ENCODE results near the gene PCDH9. TPM values are rescaled to one million over a fixed set of nuclear protein-coding genes. Genes with fewer than 3 reads are reported as not detected.

The PCDH9 gene
- total and polyA plus RNA-seq, 10 of the 15 experiments (the other 5 are each of a cell fraction or from before 2014, with no cell fraction given), result 0.02 to 2.3 (median 0.05) TPM; not detected in 1

DNA sequence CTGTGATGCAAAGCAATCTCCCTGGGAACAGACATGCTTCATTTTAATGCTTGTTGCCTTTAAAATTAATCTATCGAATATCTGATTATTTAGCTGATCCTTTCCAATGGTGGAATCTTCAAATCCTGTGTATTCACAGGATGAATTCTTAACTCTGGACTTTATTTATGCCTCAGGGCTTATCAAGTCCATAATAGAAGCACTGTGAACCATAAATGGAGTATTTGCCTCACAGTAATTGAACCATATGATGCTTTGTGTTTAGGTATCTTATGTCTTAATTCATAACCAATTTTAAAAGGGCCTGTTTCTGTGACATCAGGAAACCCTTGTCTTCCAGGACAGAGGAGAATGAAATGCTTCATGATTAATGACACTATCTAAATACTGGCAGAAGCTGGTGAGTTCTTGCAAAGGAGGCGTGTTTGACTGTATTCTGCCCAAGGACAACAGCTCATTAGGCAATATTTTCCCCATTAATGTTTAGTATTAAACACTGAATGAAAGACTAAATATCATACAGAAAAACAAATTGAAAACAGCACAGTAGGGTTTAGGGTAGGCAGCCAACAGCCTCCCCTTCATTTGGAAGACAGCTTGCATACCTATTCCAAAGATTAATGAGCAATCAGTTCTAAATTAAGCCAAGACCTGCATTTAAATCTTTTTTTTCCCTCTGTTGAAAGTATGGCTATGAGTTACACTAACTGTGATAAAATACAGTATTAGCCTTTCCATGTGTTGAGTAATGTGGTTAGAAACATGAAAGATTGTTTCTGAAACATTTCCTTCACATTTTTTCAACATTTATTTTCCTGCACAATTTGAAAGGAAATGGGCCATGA is 709.4 kb downstream of the PCDH9 start (continued):
- TF ChIP-seq ZZZ3 (IDR thresholded peaks at IDR 0.05; ENCODE audit: control insufficient read depth, insufficient read length, low read depth), result no peak

DNA sequence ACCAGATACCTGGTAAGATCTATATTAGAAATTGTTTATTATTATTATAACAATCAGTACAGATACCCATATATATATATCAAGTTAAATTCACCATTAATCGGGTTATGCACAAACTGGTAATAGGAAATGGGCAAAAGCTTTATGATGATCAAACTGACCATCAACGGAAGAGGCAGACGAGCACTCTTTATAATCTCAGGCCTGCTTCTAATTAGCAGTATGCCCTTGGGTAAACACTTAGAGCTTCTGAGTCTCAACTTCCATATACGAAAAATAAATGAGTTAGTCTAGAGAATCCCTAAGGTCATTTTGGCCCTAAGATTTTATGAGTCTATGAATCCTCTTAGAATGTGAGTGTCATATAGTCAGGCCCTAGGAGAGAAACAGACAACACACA is 710.9 kb downstream of the PCDH9 start:
- intact Hi-C loops (cut with micrococcal nuclease; ENCODE audit: unreplicated experiment) (no loop called here), in situ Hi-C loops (cut with MboI) (no loop called here)
- ATAC-seq, result no peak
- ChIA-PET POLR2A (no interaction called here), RAD21 (ENCODE audit: unreplicated experiment) (no interaction called here), CTCF (no interaction called here), SMC1A (ENCODE audit: uncharacterized antibody, unreplicated experiment) (no interaction called here)
- Histone ChIP-seq H3K36me3 (ENCODE audit: control insufficient read depth in 2 of 2, insufficient read depth in 2 of 2, low read length in 1 of 2) (no peaks in the 10 kb centered on the region), H3K4me2 (ENCODE audit: control insufficient read depth, insufficient read depth) (no peak overlapping the region), H3K4me1 (ENCODE audit: control insufficient read depth, insufficient read depth, low read length) (no peaks in the 10 kb centered on the region), H3K9ac (ENCODE audit: control insufficient read depth, insufficient read depth, low read length) (no peak overlapping the region), H2AFZ (ENCODE audit: control insufficient read depth, low read depth, low read length) (no peak overlapping the region), H3K9me3 (replicated peaks; ENCODE audit: control insufficient read depth, insufficient read depth, low read length) (no peaks in the 10 kb centered on the region), H3K79me2 (ENCODE audit: control insufficient read depth, insufficient read depth, low read length) (no peaks in the 10 kb centered on the region), H4K20me1 (ENCODE audit: control insufficient read depth, insufficient read depth) (no peaks in the 10 kb centered on the region), H3K4me3 (no peak overlapping the region), H3K27me3 (replicated peaks in 1 of 2; ENCODE audit: control insufficient read depth in 2 of 2, insufficient read depth in 2 of 2, low read length in 1 of 2) (no peaks in the 10 kb centered on the region), H3K27ac (ENCODE audit: control insufficient read depth, insufficient read depth) (no peak overlapping the region)
- FAIRE-seq, result no peak
- no peak for DNase-seq (ENCODE audit: low read depth, low spot score)
- TF ChIP-seq IRF4 (IDR thresholded peaks at IDR 0.05; ENCODE audit: low read depth, low read length) (no peak), SREBF1 (IDR thresholded peaks at IDR 0.05; ENCODE audit: low read length) (no peak), EZH2 (IDR thresholded peaks at IDR 0.05; ENCODE audit: borderline replicate concordance, control insufficient read depth, low read depth, low read length) (no peak), RFX5 (IDR thresholded peaks at IDR 0.05; ENCODE audit: low read depth, low read length) (no peak), CREB1 (IDR thresholded peaks at IDR 0.05; ENCODE audit: low read depth) (no peak), JUND (IDR thresholded peaks at IDR 0.05; ENCODE audit: low read depth, low read length) (no peak), NFXL1 (IDR thresholded peaks at IDR 0.05; ENCODE audit: borderline replicate concordance) (no peak), NR2C2 (IDR thresholded peaks at IDR 0.05; ENCODE audit: borderline replicate concordance, control insufficient read depth, insufficient read length, low read depth) (no peak), KDM1A (IDR thresholded peaks at IDR 0.05; ENCODE audit: borderline replicate concordance) (no peak), MXI1 (IDR thresholded peaks at IDR 0.05; ENCODE audit: low read depth, low read length) (no peak), RB1 (IDR thresholded peaks at IDR 0.05; ENCODE audit: borderline replicate concordance) (no peak), HDAC2 (IDR thresholded peaks at IDR 0.05) (no peak), IKZF2 (IDR thresholded peaks at IDR 0.05) (no peak), DPF2 (IDR thresholded peaks at IDR 0.05) (no peak)
- TF ChIP-seq, protein P1, sequence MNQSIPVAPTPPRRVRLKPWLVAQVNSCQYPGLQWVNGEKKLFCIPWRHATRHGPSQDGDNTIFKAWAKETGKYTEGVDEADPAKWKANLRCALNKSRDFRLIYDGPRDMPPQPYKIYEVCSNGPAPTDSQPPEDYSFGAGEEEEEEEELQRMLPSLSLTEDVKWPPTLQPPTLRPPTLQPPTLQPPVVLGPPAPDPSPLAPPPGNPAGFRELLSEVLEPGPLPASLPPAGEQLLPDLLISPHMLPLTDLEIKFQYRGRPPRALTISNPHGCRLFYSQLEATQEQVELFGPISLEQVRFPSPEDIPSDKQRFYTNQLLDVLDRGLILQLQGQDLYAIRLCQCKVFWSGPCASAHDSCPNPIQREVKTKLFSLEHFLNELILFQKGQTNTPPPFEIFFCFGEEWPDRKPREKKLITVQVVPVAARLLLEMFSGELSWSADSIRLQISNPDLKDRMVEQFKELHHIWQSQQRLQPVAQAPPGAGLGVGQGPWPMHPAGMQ (IDR thresholded peaks at IDR 0.05; ENCODE audit: borderline replicate concordance), result no peak
- TF ChIP-seq, protein P2, sequence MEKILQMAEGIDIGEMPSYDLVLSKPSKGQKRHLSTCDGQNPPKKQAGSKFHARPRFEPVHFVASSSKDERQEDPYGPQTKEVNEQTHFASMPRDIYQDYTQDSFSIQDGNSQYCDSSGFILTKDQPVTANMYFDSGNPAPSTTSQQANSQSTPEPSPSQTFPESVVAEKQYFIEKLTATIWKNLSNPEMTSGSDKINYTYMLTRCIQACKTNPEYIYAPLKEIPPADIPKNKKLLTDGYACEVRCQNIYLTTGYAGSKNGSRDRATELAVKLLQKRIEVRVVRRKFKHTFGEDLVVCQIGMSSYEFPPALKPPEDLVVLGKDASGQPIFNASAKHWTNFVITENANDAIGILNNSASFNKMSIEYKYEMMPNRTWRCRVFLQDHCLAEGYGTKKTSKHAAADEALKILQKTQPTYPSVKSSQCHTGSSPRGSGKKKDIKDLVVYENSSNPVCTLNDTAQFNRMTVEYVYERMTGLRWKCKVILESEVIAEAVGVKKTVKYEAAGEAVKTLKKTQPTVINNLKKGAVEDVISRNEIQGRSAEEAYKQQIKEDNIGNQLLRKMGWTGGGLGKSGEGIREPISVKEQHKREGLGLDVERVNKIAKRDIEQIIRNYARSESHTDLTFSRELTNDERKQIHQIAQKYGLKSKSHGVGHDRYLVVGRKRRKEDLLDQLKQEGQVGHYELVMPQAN (conservative IDR thresholded peaks at IDR 0.05), result no peak
- no TSS peak for BruUV-seq (replicated peaks)
- WGBS (ENCODE audit: insufficient coverage, insufficient replicate concordance, low lambda C conversion rate, missing lambda C conversion rate), result 47% methylated on average over 4 of the region's 4 CpGs
